NCI-H1436 treated with DMSO at 0.1 percent for 48 hours (cell line): Measurements from ENCODE around the gene SMG6.

ENCODE experiments used
- DNase-seq: peaks from one replicate; lab custom pipeline; 2025; lab: John Stamatoyannopoulos, UW

The SMG6 gene

GRCh38 chr17:2060385-2060658 is 243.3 kb downstream of the SMG6 start:
- no peak for DNase-seq

- DNase-seq, result no peak
Observed at GRCh38 chr17:2059547-2060384, 243.8 kb downstream of the SMG6 start.

- DNase-seq, result no peak
Observed at GRCh38 chr17:2058586-2059546, 244.7 kb downstream of the SMG6 start.

- no peak for DNase-seq
Observed at GRCh38 chr17:2057760-2058585, 245.6 kb downstream of the SMG6 start.

- no peak for DNase-seq
Observed at GRCh38 chr17:2057175-2057759, 246.3 kb downstream of the SMG6 start.

- no peak for DNase-seq
Observed at GRCh38 chr17:2056206-2057174, 247.1 kb downstream of the SMG6 start.

- DNase-seq, result no peak
Observed at GRCh38 chr17:2055292-2056205, 248.0 kb downstream of the SMG6 start.

GRCh38 chr17:2054512-2055291 is 248.9 kb downstream of the SMG6 start, which contains the start of gene HIC1:
HIC1 (plus strand) TSS chr17:2055103; CDS start chr17:2056691, 1,588 bp downstream.
- DNase-seq, result no peak

- DNase-seq, result no peak
Observed at GRCh38 chr17:2054262-2054511, 249.4 kb downstream of the SMG6 start.

- DNase-seq, result no peak
Observed at GRCh38 chr17:2053380-2054261, 250.0 kb downstream of the SMG6 start.

- DNase-seq, result no peak
Observed at GRCh38 chr17:2051933-2052559, 251.5 kb downstream of the SMG6 start.

GRCh38 chr17:2051061-2051932 is 252.3 kb downstream of the SMG6 start:
- no peak for DNase-seq

- no peak for DNase-seq
Observed at GRCh38 chr17:2050300-2051060, 253.1 kb downstream of the SMG6 start.

- no peak for DNase-seq
Observed at GRCh38 chr17:2049333-2050299, 254.0 kb downstream of the SMG6 start.
